Measurements from ENCODE around the gene SHTN1.
A peak's percentile ranks its signal among the peaks of the same experiment; 100 is the strongest.

Gene SHTN1

DNA sequence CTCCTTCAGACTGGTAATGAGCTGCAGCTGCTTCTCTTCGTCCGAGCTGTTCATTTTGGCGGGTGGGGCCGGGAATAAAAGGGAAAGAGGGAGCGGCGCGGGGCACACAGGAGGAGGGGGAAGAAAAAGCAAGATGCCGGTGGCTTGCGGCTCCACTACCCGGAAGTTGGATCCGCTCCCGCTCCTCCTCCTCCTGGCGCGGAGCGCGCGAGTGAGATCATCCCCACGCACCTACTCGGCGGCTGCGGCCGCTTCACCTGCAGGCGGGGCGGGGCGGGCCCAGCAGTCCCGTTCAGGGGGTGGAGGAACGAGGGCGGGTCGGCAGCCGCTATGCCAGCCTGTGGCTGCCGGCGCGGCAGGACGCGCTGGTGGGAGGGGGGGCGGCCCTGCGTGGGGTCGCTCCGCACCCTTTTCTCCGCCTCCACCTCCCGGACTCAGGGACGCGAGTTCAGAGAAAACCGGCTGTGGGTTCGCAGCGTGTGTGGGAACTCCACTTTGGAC is at the start of gene SHTN1:
SHTN1 (minus strand) TSS at position 162 of the 501 bp plus-strand sequence; CDS start at position 54, 108 bp downstream.
- DNase-seq (ENCODE audit: low spot score), result peak; percentile 91

- no peak for DNase-seq (ENCODE audit: low spot score)
Observed at GRCh38 chr10:117053482-117053881, 48.5 kb upstream of the SHTN1 start.

- DNase-seq (ENCODE audit: low spot score), result no peak
Observed at GRCh38 chr10:117047947-117048346, 43.0 kb upstream of the SHTN1 start.

DNA sequence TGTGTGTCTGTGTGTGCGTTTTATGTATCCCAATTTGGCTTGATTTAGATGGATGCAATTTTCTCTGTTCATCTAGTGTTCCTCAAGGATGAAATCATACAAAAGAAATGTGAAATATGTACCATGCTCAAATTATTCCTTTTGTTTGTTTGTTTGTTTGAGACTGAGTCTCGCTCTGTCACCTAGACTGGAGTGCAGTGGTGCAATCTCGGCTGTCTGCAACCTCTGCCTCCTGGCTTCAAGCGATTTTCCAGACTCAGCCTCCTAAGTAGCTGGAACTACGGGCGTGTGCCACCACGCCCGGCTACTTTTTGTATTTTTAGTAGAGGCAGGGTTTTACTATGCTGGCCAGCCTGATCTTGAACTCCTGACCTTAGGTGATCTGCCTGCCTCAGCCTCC is 11.3 kb upstream of the SHTN1 start:
- no peak for DNase-seq (ENCODE audit: low spot score)

- DNase-seq (ENCODE audit: low spot score), result no peak
Observed at GRCh38 chr10:117014835-117015234, 9.8 kb upstream of the SHTN1 start.

GRCh38 chr10:117007080-117007479 is 2.1 kb upstream of the SHTN1 start:
- DNase-seq (ENCODE audit: low spot score), result peak; percentile 54

GRCh38 chr10:117005527-117006055 is 604 bp upstream of the SHTN1 start:
- no peak for DNase-seq (ENCODE audit: low spot score)

GRCh38 chr10:117004227-117005025 is 561 bp downstream of the SHTN1 start:
- peak; percentile 56 for DNase-seq (ENCODE audit: low spot score)

- DNase-seq (ENCODE audit: low spot score), result no peak
Observed at GRCh38 chr10:117003336-117003735, 1.7 kb downstream of the SHTN1 start.

DNA sequence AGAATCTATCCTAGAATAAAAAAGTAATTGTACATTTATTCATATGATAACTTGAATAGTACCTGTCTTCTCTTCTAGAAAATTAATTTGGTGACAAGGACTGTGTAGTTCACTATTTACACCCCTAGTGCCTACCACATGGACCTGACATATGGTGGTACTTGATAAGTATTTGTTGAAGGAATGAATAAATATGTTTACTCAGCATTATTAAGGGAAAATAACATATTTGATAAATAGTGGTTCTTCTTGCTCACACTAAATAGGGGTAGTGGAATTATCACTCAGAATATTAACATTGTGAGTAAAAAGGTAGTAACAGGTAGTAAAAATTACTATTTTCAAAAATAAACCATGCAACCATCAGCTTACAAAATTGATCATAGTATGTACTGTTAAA is 2.8 kb downstream of the SHTN1 start:
- no peak for DNase-seq (ENCODE audit: low spot score)

GRCh38 chr10:117001144-117001543 is 3.8 kb downstream of the SHTN1 start:
- DNase-seq (ENCODE audit: low spot score), result no peak

- no peak for DNase-seq (ENCODE audit: low spot score)
Observed at GRCh38 chr10:117000580-117000979, 4.4 kb downstream of the SHTN1 start.

DNA sequence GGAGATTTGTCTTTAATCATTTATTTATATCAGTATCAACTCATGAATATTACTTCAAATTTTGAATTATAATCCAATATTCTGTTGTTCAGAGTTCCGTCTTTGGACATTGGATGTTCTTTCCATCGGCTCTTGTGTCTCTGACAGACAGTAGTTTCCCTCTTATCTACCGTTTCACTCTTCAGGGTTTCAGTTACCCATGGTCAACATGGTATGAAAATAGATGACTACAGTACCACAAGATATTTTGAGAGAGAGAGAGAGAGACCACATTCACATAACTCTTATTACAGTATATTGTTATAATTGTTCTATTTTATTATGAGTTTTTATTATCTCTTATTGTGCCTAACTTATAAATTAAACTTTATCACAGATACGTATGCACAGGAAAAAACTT is 6.8 kb downstream of the SHTN1 start:
- DNase-seq (ENCODE audit: low spot score), result no peak

GRCh38 chr10:116997015-116997414 is 8.0 kb downstream of the SHTN1 start:
- no peak for DNase-seq (ENCODE audit: low spot score)

- DNase-seq (ENCODE audit: low spot score), result no peak
Observed at GRCh38 chr10:116995648-116996047, 9.3 kb downstream of the SHTN1 start.

- no peak for DNase-seq (ENCODE audit: low spot score)
Observed at GRCh38 chr10:116994113-116994890, 10.7 kb downstream of the SHTN1 start.

GRCh38 chr10:116993610-116994009 is 11.4 kb downstream of the SHTN1 start:
- no peak for DNase-seq (ENCODE audit: low spot score)

- DNase-seq (ENCODE audit: low spot score), result no peak
Observed at GRCh38 chr10:116992183-116992582, 12.8 kb downstream of the SHTN1 start.

GRCh38 chr10:116990276-116990800 is 14.6 kb downstream of the SHTN1 start:
- no peak for DNase-seq (ENCODE audit: low spot score)

DNA sequence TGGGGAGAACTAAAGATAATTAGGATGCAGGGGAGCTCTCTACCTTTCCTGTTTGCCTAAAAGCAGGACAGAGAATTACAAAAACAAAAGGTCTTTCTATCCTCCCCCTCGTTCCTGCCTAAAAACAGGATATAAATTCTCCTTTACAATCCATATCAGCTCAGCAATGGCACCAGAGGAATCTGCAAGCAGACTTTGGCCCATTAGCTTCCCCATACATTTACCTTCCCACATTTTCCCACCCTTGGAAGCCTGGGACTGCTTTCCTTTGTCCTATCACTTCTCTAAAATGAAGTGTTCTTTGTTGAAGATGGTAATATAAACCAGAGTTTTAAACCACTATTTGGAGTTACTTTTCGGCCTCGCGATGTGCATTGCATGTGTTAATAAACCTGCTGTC is 15.5 kb downstream of the SHTN1 start:
- no peak for DNase-seq (ENCODE audit: low spot score)

GRCh38 chr10:116988311-116988710 is 16.7 kb downstream of the SHTN1 start:
- no peak for DNase-seq (ENCODE audit: low spot score)

DNA sequence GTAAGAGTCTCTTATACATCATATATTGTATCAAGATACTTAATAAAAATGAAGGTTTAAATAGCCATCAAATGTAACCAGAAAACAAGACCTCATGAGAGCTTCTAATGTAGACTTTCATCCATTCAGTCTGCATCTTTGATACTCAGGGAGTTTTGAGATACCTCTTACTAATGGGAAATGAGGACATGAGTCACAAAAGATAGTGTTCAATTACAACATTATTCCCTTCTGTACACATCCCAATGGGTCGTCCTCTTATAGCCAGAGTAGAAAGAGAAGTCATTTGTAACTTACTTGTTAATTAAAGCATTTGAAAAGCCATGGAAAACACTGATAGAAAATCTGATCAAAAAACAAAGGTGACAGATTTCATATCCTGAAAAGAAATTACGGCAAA is 19.4 kb downstream of the SHTN1 start:
- DNase-seq (ENCODE audit: low spot score), result no peak
